H1 (cell line): ENCODE measurements around the gene DIP2C. TPM values are rescaled to one million over a fixed set of nuclear protein-coding genes. Genes with fewer than 3 reads are reported as not detected.

Experiments
- BCL11A ChIP-seq, 2 experiments: IDR thresholded peaks; one replicate each; pipeline ENCODE4 v1.6.1; 2011; ENCODE audit warnings: low read depth in 2 of 2, low read length in 2 of 2, mild to moderate bottlenecking in 2 of 2
- SP2 ChIP-seq: IDR thresholded peaks from 2 replicates; pipeline ENCODE4 v1.6.1; 2012; ENCODE audit warnings: mild to moderate bottlenecking, low read length, inconsistent platforms
- SUZ12 ChIP-seq: fragments of 200-600 bp; sonication (generic); IDR thresholded peaks from 2 replicates; pipeline ENCODE4 v1.6.1; 2012; ENCODE audit warnings: mild to moderate bottlenecking, inconsistent platforms, low read length, moderate library complexity, mixed read lengths
- polyA plus RNA-seq, 7 experiments: library from polyadenylated mRNA; depleted of rRNA in 3 of 7; stranded (reverse) in 5 of 7; unstranded in 2 of 7; fragments of >200 nt in 5 of 7; fragments of 200-250 nt in 2 of 7; gene quantifications; 1 replicate in 5 of 7; 2 replicates in 1 of 7; 4 replicates in 1 of 7; pipeline versions ENCODE4 v1.2.1 to v1.2.3, GENCODE V29; 2011 to 2013; ENCODE audit warnings: missing spikeins in 2 of 7, mixed read lengths in 2 of 7
- total RNA-seq: library from RNA; stranded (reverse); fragmentation: NEBNext Ultra II Directional; extraction: Animal tissue kit (Norgen Biotek cat#: 25700); gene quantifications from 2 replicates; pipeline ENCODE4 v1.2.1, GENCODE V29; 2021
- TF ChIP-seq, protein P1 (sequence below): fragments of 300-600 bp; sonication (generic); IDR thresholded peaks from 2 replicates; pipeline ENCODE4 v1.7.1; 2012; ENCODE audit warnings: low read length, moderate library complexity, mild to moderate bottlenecking, inconsistent platforms; ENCODE audit not compliant: insufficient replicate concordance

The DIP2C gene
- total and polyA plus RNA-seq, 2 of the 8 experiments (the other 6 are each of a cell fraction or from before 2014, with no cell fraction given): 3.8 to 9.3 TPM

DNA sequence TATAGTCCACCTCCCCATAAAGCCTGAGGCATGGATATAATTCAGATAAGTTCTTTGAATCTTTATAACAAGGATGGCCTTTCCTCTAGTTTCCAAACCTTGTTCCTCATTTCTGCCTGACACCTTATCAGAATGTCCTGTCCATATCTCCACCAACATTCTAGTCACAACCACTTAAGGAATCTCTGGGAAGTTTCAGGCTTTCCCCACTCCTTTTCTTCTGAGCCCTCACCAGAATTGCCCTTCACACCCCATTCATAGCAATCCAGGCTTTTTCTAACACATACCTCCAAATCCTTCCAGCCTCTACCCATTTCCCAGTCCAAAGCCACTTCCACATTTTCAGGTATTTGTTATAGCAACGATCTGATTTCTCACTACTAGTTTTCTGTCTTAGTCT is 18.0 kb upstream of the DIP2C start (continued):
- TF ChIP-seq, protein P1, sequence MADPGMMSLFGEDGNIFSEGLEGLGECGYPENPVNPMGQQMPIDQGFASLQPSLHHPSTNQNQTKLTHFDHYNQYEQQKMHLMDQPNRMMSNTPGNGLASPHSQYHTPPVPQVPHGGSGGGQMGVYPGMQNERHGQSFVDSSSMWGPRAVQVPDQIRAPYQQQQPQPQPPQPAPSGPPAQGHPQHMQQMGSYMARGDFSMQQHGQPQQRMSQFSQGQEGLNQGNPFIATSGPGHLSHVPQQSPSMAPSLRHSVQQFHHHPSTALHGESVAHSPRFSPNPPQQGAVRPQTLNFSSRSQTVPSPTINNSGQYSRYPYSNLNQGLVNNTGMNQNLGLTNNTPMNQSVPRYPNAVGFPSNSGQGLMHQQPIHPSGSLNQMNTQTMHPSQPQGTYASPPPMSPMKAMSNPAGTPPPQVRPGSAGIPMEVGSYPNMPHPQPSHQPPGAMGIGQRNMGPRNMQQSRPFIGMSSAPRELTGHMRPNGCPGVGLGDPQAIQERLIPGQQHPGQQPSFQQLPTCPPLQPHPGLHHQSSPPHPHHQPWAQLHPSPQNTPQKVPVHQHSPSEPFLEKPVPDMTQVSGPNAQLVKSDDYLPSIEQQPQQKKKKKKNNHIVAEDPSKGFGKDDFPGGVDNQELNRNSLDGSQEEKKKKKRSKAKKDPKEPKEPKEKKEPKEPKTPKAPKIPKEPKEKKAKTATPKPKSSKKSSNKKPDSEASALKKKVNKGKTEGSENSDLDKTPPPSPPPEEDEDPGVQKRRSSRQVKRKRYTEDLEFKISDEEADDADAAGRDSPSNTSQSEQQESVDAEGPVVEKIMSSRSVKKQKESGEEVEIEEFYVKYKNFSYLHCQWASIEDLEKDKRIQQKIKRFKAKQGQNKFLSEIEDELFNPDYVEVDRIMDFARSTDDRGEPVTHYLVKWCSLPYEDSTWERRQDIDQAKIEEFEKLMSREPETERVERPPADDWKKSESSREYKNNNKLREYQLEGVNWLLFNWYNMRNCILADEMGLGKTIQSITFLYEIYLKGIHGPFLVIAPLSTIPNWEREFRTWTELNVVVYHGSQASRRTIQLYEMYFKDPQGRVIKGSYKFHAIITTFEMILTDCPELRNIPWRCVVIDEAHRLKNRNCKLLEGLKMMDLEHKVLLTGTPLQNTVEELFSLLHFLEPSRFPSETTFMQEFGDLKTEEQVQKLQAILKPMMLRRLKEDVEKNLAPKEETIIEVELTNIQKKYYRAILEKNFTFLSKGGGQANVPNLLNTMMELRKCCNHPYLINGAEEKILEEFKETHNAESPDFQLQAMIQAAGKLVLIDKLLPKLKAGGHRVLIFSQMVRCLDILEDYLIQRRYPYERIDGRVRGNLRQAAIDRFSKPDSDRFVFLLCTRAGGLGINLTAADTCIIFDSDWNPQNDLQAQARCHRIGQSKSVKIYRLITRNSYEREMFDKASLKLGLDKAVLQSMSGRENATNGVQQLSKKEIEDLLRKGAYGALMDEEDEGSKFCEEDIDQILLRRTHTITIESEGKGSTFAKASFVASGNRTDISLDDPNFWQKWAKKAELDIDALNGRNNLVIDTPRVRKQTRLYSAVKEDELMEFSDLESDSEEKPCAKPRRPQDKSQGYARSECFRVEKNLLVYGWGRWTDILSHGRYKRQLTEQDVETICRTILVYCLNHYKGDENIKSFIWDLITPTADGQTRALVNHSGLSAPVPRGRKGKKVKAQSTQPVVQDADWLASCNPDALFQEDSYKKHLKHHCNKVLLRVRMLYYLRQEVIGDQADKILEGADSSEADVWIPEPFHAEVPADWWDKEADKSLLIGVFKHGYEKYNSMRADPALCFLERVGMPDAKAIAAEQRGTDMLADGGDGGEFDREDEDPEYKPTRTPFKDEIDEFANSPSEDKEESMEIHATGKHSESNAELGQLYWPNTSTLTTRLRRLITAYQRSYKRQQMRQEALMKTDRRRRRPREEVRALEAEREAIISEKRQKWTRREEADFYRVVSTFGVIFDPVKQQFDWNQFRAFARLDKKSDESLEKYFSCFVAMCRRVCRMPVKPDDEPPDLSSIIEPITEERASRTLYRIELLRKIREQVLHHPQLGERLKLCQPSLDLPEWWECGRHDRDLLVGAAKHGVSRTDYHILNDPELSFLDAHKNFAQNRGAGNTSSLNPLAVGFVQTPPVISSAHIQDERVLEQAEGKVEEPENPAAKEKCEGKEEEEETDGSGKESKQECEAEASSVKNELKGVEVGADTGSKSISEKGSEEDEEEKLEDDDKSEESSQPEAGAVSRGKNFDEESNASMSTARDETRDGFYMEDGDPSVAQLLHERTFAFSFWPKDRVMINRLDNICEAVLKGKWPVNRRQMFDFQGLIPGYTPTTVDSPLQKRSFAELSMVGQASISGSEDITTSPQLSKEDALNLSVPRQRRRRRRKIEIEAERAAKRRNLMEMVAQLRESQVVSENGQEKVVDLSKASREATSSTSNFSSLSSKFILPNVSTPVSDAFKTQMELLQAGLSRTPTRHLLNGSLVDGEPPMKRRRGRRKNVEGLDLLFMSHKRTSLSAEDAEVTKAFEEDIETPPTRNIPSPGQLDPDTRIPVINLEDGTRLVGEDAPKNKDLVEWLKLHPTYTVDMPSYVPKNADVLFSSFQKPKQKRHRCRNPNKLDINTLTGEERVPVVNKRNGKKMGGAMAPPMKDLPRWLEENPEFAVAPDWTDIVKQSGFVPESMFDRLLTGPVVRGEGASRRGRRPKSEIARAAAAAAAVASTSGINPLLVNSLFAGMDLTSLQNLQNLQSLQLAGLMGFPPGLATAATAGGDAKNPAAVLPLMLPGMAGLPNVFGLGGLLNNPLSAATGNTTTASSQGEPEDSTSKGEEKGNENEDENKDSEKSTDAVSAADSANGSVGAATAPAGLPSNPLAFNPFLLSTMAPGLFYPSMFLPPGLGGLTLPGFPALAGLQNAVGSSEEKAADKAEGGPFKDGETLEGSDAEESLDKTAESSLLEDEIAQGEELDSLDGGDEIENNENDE: no peak
- no peak for TF ChIP-seq SP2
- TF ChIP-seq BCL11A (IDR thresholded peaks at IDR 0.05; ENCODE audit: low read depth in 2 of 2, low read length in 2 of 2): no peak
- TF ChIP-seq SUZ12: no peak
